HG03571 (cell line): Measurements from ENCODE around the gene ST6GAL2.

Source experiments
- ATAC-seq: cut with Tn5 transposase; IDR thresholded peaks from one replicate; pipeline ENCODE4 v1.9.1; 2021; ENCODE audit not compliant: unreplicated experiment

The ST6GAL2 gene

GRCh38 chr2:106864051-106864450, 21.9 kb downstream of the ST6GAL2 start:
- no peak for ATAC-seq

GRCh38 chr2:106863387-106863786, 22.6 kb downstream of the ST6GAL2 start:
- ATAC-seq = no peak

GRCh38 chr2:106859498-106859897, 26.5 kb downstream of the ST6GAL2 start:
- no peak for ATAC-seq

- no peak for ATAC-seq
These were observed 27.2 kb downstream of the ST6GAL2 start for GRCh38 chr2:106858810-106859209.

GRCh38 chr2:106857882-106858478, 28.0 kb downstream of the ST6GAL2 start:
- ATAC-seq = no peak

- no peak for ATAC-seq
These were observed 32.3 kb downstream of the ST6GAL2 start for GRCh38 chr2:106853631-106854030.

- no peak for ATAC-seq
These were observed 34.0 kb downstream of the ST6GAL2 start for GRCh38 chr2:106851881-106852501.

- ATAC-seq = no peak
These were observed 34.7 kb downstream of the ST6GAL2 start for GRCh38 chr2:106851087-106851874.

- ATAC-seq = no peak
These were observed 36.7 kb downstream of the ST6GAL2 start for GRCh38 chr2:106849253-106849652.

- ATAC-seq = no peak
These were observed 38.6 kb downstream of the ST6GAL2 start for GRCh38 chr2:106847366-106847765.

- no peak for ATAC-seq
These were observed 40.3 kb downstream of the ST6GAL2 start for GRCh38 chr2:106845716-106846115.

- ATAC-seq = no peak
These were observed 42.1 kb downstream of the ST6GAL2 start for GRCh38 chr2:106843910-106844250.

- ATAC-seq = no peak
These were observed 42.7 kb downstream of the ST6GAL2 start for GRCh38 chr2:106843001-106843909.

- no peak for ATAC-seq
These were observed 43.9 kb downstream of the ST6GAL2 start for GRCh38 chr2:106841886-106842645.

GRCh38 chr2:106840818-106841217, 45.1 kb downstream of the ST6GAL2 start:
- no peak for ATAC-seq

GRCh38 chr2:106839849-106840595, 45.9 kb downstream of the ST6GAL2 start:
- no peak for ATAC-seq

GRCh38 chr2:106833256-106833655, 52.7 kb downstream of the ST6GAL2 start:
- no peak for ATAC-seq

GRCh38 chr2:106831816-106832569, 54.0 kb downstream of the ST6GAL2 start:
- no peak for ATAC-seq

GRCh38 chr2:106831241-106831640, 54.7 kb downstream of the ST6GAL2 start:
- ATAC-seq = no peak
